Astrocyte of the spinal cord (primary cell): ENCODE data around the gene INPP5A.

ENCODE experiments used
- DNase-seq: peaks from one replicate; pipeline ENCODE4 v3.0.0; 2011; ENCODE audit warnings: low read depth, low spot score
- H3K4me3 ChIP-seq: 2 replicates; pipeline ENCODE4 v1.5.1; 2011; ENCODE audit warnings: low read depth, mild to moderate bottlenecking, low read length, moderate library complexity
- CTCF ChIP-seq: IDR thresholded peaks from 2 replicates; pipeline ENCODE4 v1.5.1; 2012; ENCODE audit warnings: low read depth, mild to moderate bottlenecking, low read length, inconsistent platforms
- in situ Hi-C: cut with HindIII; loops from 2 replicates; pipeline ENCODE4 v1.10.0; 2017; ENCODE audit warnings: low sequenced_read_pairs

The INPP5A gene

GRCh38 chr10:132611026-132611910, 73.7 kb downstream of the INPP5A start:
- TF ChIP-seq CTCF = no peak
- in situ Hi-C loops = no loop called here
- no peak for DNase-seq
- no peak overlapping the region for H3K4me3 ChIP-seq

- DNase-seq = no peak
Measured at GRCh38 chr10:132611986-132612385, 74.4 kb downstream of the INPP5A start.

DNA sequence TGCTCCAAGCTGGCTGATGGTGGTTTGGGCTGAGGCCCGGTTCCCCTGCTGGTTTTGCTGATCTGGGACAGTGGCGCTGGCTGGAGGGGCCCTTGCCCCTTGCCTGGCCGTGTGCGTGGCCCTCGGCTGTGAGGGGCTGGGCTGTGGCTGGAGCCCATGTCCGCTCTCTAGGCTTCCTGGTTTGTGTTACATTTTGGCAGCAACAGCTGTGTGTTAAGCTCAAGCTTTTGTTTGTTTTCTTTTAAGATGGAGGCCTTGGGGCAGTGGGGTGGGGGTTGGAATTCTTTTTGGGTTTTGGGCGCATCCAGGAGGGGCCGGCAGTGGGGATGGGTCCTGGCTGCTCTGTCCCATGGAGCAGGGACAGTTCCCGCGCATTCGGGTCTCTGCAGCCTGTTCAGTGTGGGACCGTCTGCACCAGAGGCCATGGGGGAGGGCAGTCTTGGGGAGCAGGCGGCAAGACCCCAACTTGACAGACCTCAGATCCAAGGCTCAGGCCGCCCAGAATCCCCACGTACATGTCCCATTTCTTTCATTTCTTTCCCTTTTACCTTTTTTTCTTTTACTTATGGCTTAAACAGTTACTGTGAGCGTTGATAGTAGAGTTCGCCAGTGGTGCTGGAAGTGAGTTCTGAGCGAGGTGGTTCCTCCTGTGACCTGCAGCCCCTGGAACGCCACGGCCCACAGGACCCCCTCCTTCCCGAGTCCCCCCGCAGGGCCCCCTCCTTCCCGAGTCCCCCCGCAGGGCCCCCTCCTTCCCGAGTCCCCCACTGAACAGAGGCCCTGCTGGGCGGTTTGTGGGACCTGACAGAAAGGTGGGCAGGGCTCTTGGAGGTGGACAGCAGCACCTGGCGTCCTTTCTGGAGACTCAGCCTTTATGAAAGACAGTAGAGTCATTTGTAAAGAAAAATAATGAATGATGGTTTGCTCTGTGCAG, 75.3 kb downstream of the INPP5A start:
- TF ChIP-seq CTCF = no peak
- no peak for DNase-seq
- in situ Hi-C loops = no loop called here
- H3K4me3 ChIP-seq = no peak overlapping the region

More at GRCh38 chr10:132611986-132612385, 74.4 kb downstream of the INPP5A start:
- no peak overlapping the region for H3K4me3 ChIP-seq
- in situ Hi-C loops = no loop called here
- no peak for TF ChIP-seq CTCF

DNA sequence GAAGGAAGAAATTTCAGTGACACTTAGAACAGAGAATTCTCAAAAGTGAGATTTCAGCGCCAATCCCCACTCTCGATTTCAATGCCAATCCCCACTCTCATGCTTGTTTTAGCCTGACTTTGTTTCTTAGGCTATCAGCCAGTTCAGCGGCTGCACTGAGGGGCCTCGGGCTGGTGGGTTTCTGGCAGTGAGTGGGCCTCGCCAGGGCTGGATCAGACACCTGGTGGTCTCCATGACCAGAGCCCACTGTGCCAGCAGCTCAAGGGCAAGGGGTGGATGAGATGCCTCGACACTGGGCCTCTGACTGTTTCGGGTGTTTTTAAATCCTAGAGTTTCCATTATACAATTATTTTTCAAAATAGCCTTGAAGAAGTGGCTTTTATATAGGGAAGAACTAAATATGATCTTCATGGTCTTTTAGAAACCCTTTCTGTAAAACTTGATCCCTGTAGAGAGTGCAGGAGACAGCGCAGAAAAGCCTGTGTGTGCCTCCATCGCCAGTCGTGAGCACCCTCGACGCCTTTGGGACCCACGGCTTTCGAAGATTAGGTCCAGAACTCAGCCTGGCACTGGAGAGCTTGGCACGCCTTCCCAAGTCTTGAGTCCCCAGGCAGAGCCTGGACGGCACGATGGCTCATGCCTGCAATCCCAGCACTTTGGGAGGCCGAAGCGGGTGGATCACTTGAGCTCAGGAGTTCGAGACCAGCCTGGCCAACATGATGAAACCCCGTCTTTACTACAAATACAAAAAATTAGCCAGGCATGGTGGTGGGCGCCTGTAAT, 76.2 kb downstream of the INPP5A start:
- TF ChIP-seq CTCF = no peak
- H3K4me3 ChIP-seq = no peak overlapping the region
- no peak for DNase-seq
- in situ Hi-C loops = no loop called here

GRCh38 chr10:132614431-132615340, 77.1 kb downstream of the INPP5A start:
- TF ChIP-seq CTCF = no peak
- in situ Hi-C loops = no loop called here
- H3K4me3 ChIP-seq = no peak overlapping the region
- DNase-seq = no peak
